Stimulated activated CD4-positive, alpha-beta T cell treated with anti-CD3 and anti-CD28 coated beads, Interleukin-15, amount 100 ng/mL, for 24 hours (primary cell): Measurements from ENCODE around the gene LRRTM3.

Experiments used
- DNase-seq: peaks from one replicate; pipeline ENCODE4 v3.0.0-alpha.2; 2020

Gene LRRTM3

DNA sequence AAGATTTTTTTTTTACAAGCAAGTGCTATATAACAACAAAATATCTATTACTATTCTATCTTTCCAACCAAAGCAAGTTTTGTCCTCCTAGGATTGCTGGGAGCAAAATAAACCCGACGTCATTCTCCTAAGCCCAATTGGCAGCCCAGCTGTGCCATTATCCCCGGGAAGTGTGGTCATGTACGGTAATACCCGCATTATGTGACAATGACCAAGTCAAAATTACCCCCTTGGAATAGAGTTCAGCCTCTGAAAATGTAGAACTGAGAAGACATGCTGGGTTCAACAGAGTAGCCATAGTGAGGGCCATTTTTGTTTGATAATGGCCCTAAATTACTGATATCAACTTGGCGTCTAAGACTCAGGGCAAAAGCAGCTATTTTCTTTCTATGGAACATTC is 215.5 kb downstream of the LRRTM3 start:
- no peak for DNase-seq

DNA sequence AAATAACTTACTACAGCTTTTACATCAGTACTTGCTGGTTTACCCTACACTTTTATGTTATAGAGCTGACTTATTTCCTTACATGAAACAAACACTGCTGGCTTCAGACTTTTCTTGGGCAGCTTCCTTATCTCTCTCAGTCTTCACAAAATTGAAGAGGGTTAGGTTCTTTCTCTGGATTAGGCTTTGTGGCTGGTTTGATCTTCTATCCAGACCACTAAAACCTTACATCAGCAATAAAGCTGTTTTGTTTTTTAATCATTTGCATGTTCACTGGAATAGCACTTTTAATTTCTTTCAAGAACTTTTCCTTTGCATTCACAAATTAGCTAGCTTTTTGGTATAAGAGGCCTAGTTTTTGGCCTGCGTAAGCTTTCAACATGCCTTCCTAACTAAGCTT is 218.7 kb downstream of the LRRTM3 start:
- DNase-seq, result no peak
